ENCODE measurements around the gene ELAC2.

The ELAC2 gene

GRCh38 chr17:12955521-12955920 is 62.3 kb downstream of the ELAC2 start:
- DNase-seq (ENCODE audit: low read depth) = no peak

DNA sequence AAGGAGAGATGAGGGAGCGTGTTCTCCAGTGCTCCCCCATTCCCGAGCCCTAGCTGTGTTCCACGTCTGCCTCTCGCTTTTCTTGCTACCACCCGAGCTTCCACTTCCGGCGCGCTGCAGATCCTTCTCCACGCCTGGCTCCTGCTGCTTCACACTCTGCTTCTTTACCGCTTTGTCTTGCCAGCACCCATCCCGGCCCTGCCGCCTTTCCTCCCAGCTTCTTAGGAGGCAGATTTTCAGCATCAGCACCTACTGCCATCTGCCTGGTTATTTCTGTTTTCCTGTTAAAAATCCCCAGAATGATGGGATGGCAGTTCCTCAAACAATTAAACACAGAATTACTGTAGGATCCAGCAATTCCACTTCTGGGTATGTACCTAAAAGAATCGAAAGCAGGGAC is 64.7 kb downstream of the ELAC2 start:
- no peak for DNase-seq (ENCODE audit: low read depth)

- no peak for DNase-seq (ENCODE audit: low read depth)
Measured at GRCh38 chr17:12952012-12952411, 65.8 kb downstream of the ELAC2 start.

- no peak for DNase-seq (ENCODE audit: low read depth)
Measured at GRCh38 chr17:12947047-12947446, 70.8 kb downstream of the ELAC2 start.
